GM19239 (cell line): ENCODE measurements around the gene UBXN2A.
A peak's percentile ranks its signal among the peaks of the same experiment; 100 is the strongest.

Experiments
- DNase-seq: peaks from one replicate; pipeline ENCODE4 v3.0.0; 2011; ENCODE audit warnings: low spot score; ENCODE audit not compliant: insufficient read length
- FAIRE-seq: peaks from 2 replicates; lab custom pipeline; 2011; peaks lifted over from hg19 to GRCh38; lab: Jason Lieb, UNC

The UBXN2A gene

GRCh38 chr2:23939987-23940717, at the start of gene UBXN2A:
UBXN2A (plus strand) TSS chr2:23940463; CDS start chr2:23958315, 17,852 bp downstream.
- FAIRE-seq (peak; percentile 71), DNase-seq (peak; percentile 81)

GRCh38 chr2:23900133-23900532, 40.1 kb upstream of the UBXN2A start:
- FAIRE-seq (no peak), DNase-seq (no peak)

GRCh38 chr2:23900541-23901322, 39.5 kb upstream of the UBXN2A start:
- no peak for FAIRE-seq

GRCh38 chr2:23901966-23902846, 38.1 kb upstream of the UBXN2A start:
- DNase-seq = no peak
- FAIRE-seq = peak; percentile 8

More at GRCh38 chr2:23900541-23901322, 39.5 kb upstream of the UBXN2A start:
- DNase-seq = no peak

- no peak for FAIRE-seq
- DNase-seq = no peak
Observed at GRCh38 chr2:23903034-23903433, 37.2 kb upstream of the UBXN2A start.

- DNase-seq = no peak
- no peak for FAIRE-seq
Observed at GRCh38 chr2:23904215-23904614, 36.0 kb upstream of the UBXN2A start.

GRCh38 chr2:23904692-23905091, 35.6 kb upstream of the UBXN2A start:
- FAIRE-seq = no peak
- no peak for DNase-seq

- FAIRE-seq (no peak), DNase-seq (no peak)
Observed at GRCh38 chr2:23905155-23905554, 35.1 kb upstream of the UBXN2A start.

- no peak for FAIRE-seq
- DNase-seq = no peak
Observed at GRCh38 chr2:23912054-23912453, 28.2 kb upstream of the UBXN2A start.

GRCh38 chr2:23915327-23915726, 24.9 kb upstream of the UBXN2A start:
- FAIRE-seq (no peak), DNase-seq (no peak)

GRCh38 chr2:23916727-23917405, 23.4 kb upstream of the UBXN2A start:
- DNase-seq (no peak), FAIRE-seq (peak; percentile 86)

- DNase-seq (no peak), FAIRE-seq (no peak)
Observed at GRCh38 chr2:23918837-23919489, 21.3 kb upstream of the UBXN2A start.

- no peak for FAIRE-seq
- DNase-seq = no peak
Observed at GRCh38 chr2:23924589-23925359, 15.5 kb upstream of the UBXN2A start.

- no peak for DNase-seq
Observed at GRCh38 chr2:23925702-23926289, 14.5 kb upstream of the UBXN2A start.

GRCh38 chr2:23926290-23926749, 13.9 kb upstream of the UBXN2A start:
- FAIRE-seq = no peak
- DNase-seq = no peak

More at GRCh38 chr2:23925702-23926289, 14.5 kb upstream of the UBXN2A start:
- FAIRE-seq = peak; percentile 97

GRCh38 chr2:23926750-23927571, 13.3 kb upstream of the UBXN2A start, which contains the start of gene ATAD2B:
ATAD2B (minus strand) TSS chr2:23927123; CDS start chr2:23926770, 353 bp downstream.
- FAIRE-seq (peak; percentile 89), DNase-seq (peak; percentile 74)

GRCh38 chr2:23934259-23934658, 6.0 kb upstream of the UBXN2A start:
- DNase-seq = no peak
- FAIRE-seq = no peak
